Lung microvascular endothelial cell (primary cell): ENCODE measurements around the gene KIF19. TPM values are rescaled to one million over a fixed set of nuclear protein-coding genes. Genes with fewer than 3 reads are reported as not detected.

ENCODE experiments used
- DNase-seq, 2 donors: peaks; one replicate each; pipeline versions ENCODE4 v3.0.0 to v3.0.0-alpha.2; 2010; ENCODE audit warnings: low read depth in 2 of 2
- total RNA-seq: library from RNA; depleted of rRNA; stranded (reverse); fragments of >200 nt; gene quantifications from 2 replicates; pipeline ENCODE4 v1.2.1, GENCODE V29; 2014

The KIF19 gene
- total RNA-seq, 1 donor from 2014 or later = under 0.01 TPM

GRCh38 chr17:74361230-74362068, 35.4 kb downstream of the KIF19 start, which contains the start of gene BTBD17:
BTBD17 (minus strand) TSS chr17:74361868; CDS start chr17:74361819, 49 bp downstream.
- peak; percentile 23 to 64 for DNase-seq

DNA sequence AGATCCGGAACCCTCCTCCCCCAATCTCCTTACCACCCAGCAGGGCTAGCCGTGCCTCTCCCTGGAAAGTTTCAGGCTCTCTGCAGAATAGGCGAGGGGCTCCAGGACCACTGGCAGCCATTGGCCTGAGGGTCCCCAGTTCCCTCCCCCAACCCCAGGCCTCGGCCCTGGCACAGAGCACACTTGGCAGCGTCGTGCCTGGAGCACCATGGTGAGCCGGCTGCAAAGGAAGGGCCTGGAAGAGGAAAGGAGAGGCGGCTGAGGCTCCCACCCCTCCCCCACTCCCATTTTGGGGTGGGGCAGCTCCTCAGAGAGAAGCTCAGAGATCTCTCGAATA, 36.0 kb downstream of the KIF19 start:
- no peak for DNase-seq

DNA sequence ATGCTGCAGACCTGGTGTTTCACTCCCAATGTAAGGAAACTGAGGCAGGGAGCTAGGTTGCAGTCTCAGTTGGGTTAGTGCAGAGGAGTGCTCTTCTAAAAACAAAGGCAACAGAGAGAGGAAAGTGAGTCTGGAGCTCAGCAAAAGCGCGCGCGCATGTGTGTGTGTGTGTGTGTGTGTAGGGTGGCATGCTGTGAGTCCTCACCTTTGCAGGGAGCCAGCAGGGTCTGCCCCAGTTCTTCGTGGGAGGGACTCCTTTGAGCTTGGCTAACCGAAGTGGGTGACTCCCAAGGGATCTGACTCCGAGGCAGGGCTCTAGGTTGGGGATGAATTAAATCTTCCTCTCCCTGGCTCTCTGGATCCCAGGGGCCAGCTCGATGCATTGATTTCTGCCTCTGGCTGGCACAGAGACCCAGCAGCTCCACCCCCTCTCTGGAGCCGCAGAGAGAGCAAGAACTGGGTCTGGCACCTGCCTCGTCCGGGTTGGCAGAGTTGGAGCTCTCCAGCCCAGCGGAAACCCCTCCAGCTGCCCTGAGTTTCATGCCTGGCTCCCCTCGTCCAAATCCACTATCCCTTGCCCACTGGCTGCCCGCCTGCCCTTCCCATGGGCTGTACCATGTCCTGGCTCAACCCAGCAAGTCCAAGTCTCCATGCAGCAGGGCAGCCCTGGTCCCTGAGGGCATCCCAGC, 36.9 kb downstream of the KIF19 start:
- no peak for DNase-seq

GRCh38 chr17:74367206-74367605, 41.2 kb downstream of the KIF19 start, which contains the start of gene GPR142:
GPR142 (plus strand) TSS chr17:74367506; CDS start chr17:74369541, 2,035 bp downstream.
- no peak for DNase-seq

DNA sequence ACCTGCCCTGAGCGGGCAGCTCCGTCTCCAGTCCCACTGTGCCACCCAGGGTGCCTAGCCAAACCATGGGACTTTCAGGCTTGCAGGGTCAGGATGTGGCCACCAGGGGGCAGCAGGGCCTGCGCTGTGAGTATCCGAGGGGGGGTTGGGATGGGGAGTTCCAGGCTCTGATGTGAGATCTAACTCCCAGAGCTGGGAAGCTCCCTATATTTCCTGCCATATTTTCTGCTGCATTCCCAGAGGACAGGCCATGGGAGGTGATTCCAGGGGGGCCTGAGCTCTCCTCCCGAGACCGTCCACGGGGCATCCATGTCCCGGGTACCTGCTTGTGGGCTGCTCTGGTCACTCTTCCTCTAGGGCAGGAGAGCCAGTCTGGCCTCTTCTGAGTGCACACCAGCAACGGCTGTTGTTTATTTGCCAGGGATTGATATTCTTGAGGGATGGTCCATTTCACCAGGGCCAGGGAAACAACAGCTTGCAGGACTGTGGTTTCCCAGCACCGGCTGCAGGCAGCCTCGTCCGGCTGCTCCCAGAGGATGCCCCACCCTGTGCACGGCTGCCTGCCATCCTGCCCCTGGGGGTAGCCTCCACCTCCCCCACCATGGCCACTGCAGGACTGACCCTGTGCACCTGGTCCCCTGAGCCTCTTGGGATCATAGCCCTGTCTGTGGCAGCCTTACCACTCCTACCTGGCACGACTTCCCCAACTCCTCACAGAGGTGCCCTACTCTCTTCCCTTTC, 42.5 kb downstream of the KIF19 start:
- DNase-seq = peak; percentile 61 to 80

DNA sequence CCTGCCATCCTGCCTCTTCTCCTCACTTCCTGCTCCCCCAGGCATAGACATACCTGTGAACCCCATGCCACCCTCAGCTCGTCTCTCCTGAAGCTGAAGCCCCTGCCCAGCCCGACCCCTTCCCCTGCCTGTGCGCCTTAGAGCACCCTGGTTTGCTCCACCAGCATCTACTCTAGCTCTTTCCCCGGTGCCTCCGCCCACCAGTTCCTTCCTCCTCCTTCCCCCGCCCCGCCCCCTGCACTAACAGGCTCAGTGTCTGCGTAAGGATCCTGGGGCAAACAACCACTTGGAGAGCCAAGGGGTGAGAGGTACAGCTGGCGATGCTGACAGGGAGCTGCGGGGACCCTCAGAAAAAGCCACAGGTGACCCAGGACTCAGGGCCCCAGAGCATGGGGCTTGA, 43.2 kb downstream of the KIF19 start:
- no peak for DNase-seq

GRCh38 chr17:74369665-74370490, 43.9 kb downstream of the KIF19 start:
- DNase-seq = no peak

DNA sequence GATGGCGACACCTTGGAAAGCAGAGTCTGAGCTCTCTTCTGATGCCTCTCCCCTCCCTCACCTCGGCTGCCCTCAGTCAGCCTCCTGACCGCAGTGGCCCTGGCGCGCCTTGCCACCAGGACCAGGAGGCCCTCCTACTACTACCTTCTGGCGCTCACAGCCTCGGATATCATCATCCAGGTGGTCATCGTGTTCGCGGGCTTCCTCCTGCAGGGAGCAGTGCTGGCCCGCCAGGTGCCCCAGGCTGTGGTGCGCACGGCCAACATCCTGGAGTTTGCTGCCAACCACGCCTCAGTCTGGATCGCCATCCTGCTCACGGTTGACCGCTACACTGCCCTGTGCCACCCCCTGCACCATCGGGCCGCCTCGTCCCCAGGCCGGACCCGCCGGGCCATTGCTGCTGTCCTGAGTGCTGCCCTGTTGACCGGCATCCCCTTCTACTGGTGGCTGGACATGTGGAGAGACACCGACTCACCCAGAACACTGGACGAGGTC, 45.7 kb downstream of the KIF19 start:
- no peak for DNase-seq

- no peak for DNase-seq
Observed at GRCh38 chr17:74372426-74372825, 46.4 kb downstream of the KIF19 start.

DNA sequence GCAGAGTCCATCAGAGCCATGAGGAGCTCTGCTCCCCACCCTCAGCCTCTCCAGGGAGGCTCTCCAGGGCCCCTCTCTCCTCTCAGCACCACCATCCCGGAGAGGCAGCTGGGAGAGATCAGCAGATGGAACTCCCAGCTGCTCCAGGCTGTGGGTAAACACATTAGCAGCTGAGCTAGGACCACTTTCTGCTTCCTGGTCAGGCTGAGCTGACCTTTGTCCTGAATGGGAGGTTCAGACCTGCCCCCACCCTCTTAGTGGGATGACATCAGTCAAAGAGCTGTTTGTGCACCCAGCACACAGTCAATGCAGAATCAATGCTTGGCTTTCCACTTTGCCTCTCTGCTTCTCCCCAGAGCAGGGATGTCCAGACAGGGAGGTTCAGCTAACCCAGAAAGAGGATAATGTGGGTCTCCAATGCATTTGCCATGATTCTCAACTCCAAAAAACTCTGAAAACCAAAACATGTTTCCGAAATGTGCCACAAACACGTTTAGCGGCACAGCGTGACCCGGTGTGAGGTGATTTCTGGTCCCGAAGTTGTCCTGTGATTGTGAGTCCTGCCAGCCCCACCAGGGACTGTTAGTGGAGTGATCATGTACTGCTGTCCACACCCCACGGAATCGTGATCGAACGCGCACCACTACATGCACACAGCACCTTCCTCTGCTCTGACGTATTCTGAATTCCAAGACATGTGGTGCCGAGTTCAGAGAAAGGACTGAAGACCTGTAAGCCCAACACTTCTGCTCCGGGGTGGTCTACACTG, 48.0 kb downstream of the KIF19 start:
- DNase-seq = no peak

- no peak for DNase-seq
Observed at GRCh38 chr17:74374858-74375257, 48.8 kb downstream of the KIF19 start.

DNA sequence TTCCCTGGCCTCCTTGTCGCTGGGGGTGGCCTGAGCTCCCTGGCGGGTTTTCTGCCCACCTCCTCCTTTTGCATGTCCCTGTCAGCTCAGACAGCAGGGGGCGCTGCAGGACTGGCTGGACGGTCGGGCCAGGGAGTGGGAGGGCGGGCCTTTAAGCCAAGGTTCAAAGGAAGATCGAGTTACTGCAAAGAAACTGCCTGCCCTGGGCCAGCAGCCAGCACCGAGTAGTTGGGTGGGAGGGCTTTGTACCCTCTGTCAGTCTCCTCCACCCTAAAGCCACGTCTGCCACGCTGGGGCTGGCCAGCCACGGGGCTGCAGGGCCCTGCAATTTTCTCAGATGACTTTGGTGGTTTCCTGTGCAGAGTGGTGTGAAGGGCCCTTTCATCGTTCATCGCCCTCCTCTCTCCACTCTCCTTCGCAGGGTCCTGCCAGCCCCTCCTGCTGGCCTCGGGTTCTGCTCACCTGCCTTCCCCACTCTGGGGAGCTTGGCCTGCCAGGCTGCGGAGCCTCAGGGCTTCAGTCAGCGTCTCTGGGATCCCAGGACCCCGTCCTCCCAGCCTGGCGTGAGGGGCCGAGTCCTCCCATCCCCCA, 53.6 kb downstream of the KIF19 start:
- peak; percentile 75 to 85 for DNase-seq

DNA sequence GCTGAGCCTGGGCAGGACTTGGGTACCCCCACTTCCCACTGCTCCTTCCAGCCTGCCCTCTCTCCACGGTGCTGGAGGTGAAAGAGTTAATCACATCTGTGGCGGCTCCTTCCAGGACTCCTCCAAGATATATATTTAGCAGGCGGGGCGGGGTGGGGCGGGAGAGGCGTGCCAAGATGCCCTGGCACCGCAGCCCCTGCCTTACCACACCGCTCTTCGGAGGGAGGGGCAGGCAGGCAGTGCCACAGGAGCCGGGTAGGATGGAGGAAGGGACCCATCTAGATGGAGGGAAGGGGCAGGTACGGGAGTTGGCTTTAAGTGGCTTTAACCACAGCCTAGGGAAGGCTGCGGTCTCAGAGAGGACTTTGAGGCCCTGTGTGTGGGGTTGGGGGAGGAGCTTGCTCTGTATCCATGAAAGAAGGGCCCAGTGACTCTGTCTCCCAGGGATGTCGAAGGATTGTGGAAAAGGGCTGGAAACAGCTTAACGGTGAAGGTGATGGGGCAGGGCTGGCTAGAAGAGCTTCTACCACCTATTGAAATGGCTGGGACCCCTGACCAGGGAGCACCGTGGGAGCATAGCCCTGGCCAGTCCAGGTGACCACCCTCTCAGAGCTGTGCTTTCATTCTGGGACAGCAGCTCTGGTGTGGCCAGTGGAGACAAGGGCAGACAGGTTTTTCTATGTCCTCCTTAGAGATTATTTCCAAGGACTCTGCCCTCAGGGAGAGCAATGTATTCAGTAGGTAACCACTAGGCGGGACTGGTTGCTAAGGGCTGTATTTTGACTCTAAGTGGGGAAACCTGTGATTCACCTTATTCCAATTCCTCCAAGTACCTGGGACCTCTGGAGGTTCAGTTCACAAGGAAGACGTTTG, 54.3 kb downstream of the KIF19 start:
- DNase-seq = no peak

- DNase-seq = no peak
Observed at GRCh38 chr17:74380959-74381808, 55.2 kb downstream of the KIF19 start.

- no peak for DNase-seq
Observed at GRCh38 chr17:74383141-74383540, 57.1 kb downstream of the KIF19 start.

DNA sequence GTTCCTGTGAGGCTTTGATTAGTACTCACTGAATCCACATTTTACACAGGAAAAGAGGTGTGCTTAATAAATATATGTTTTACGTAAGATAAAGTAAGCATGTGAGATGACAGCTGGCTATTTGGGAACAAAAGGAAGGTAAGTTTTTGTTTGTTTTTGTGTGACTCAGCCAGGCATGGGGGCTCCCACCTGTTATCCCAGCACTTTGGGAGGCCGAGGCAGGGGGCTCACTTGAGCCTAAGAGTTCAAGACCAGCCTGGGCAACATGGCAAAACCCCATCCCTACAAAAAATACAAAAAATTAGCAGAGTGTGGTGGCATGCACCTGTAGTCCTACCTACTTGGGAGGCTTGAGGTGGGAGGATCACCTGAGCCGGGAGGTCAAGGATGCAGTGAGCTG, 59.2 kb downstream of the KIF19 start:
- DNase-seq = no peak

DNA sequence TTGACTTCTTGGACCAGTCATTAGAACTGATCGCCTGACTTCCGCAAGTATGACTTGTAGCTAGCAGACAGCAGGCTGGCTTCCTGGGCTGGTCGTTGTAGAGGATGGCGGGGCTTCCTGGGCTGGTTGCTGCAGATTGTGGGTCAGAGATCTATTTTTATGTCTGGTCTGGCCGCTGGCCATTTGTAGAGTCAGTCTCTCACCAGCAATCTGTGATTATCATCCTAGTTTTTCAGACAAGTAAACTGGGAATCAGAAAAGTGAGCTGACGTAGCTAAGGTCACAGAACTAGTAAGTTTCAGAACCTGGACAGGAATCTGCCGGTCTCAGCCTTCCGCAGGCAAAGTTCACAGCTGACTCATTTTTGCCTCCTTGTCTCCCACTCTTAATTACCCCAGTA, 60.4 kb downstream of the KIF19 start:
- peak; percentile 9 to 19 for DNase-seq
